GM12891 (cell line): ENCODE data around the gene PPP1R14C.

Experiments
- DNase-seq: peaks from one replicate; pipeline ENCODE4 v3.0.0; 2011; ENCODE audit warnings: low spot score; ENCODE audit not compliant: insufficient read length
- FAIRE-seq: peaks from 2 replicates; lab custom pipeline; 2011; peaks lifted over from hg19 to GRCh38; lab: Jason Lieb, UNC
- PAX5 ChIP-seq: IDR thresholded peaks from 2 replicates; pipeline ENCODE4 v1.6.1; 2011; ENCODE audit warnings: low read length, moderate library complexity, mild to moderate bottlenecking; ENCODE audit not compliant: insufficient read depth, severe bottlenecking
- POLR2A ChIP-seq: IDR thresholded peaks from 2 replicates; pipeline ENCODE4 v1.6.1; 2011; ENCODE audit warnings: low read depth, low read length, control low read depth
- POLR2AphosphoS5 ChIP-seq: IDR thresholded peaks from 2 replicates; pipeline ENCODE4 v1.6.1; 2011; ENCODE audit warnings: low read depth, low read length, control low read depth
- POU2F2 ChIP-seq: IDR thresholded peaks from 2 replicates; pipeline ENCODE4 v1.6.1; 2011; ENCODE audit warnings: low read depth, mild to moderate bottlenecking, control low read depth, low read length, moderate library complexity
- SPI1 ChIP-seq: IDR thresholded peaks from 2 replicates; pipeline ENCODE4 v1.6.1; 2011; ENCODE audit warnings: low read depth, low read length, control low read depth
- TAF1 ChIP-seq: IDR thresholded peaks from 2 replicates; pipeline ENCODE4 v1.6.1; 2011; ENCODE audit warnings: low read depth, low read length, control low read depth

Gene PPP1R14C

GRCh38 chr6:150272976-150273315 is 130.1 kb downstream of the PPP1R14C start:
- TF ChIP-seq TAF1 (no peak), POU2F2 (no peak), POLR2AphosphoS5 (no peak), POLR2A (no peak), PAX5 (no peak), SPI1 (no peak)
- no peak for FAIRE-seq
- no peak for DNase-seq

GRCh38 chr6:150273457-150274309 is 130.8 kb downstream of the PPP1R14C start:
- TF ChIP-seq TAF1 = no peak
- no peak for TF ChIP-seq SPI1
- no peak for TF ChIP-seq POU2F2
- TF ChIP-seq POLR2AphosphoS5 = no peak
- no peak for TF ChIP-seq PAX5
- TF ChIP-seq POLR2A = no peak
- FAIRE-seq (no peak), DNase-seq (no peak)

GRCh38 chr6:150275489-150275888 is 132.6 kb downstream of the PPP1R14C start:
- FAIRE-seq (no peak), DNase-seq (no peak)
- no peak for TF ChIP-seq POLR2AphosphoS5
- TF ChIP-seq TAF1 = no peak
- TF ChIP-seq POLR2A = no peak
- no peak for TF ChIP-seq PAX5
- no peak for TF ChIP-seq SPI1
- TF ChIP-seq POU2F2 = no peak

- no peak for TF ChIP-seq POU2F2
- TF ChIP-seq PAX5 = no peak
- TF ChIP-seq TAF1 = no peak
- TF ChIP-seq SPI1 = no peak
- no peak for TF ChIP-seq POLR2AphosphoS5
- TF ChIP-seq POLR2A = no peak
- FAIRE-seq (no peak), DNase-seq (no peak)
These were observed 133.5 kb downstream of the PPP1R14C start for GRCh38 chr6:150276168-150276936.

- FAIRE-seq = no peak
- DNase-seq = no peak
- TF ChIP-seq PAX5 = no peak
- TF ChIP-seq POLR2AphosphoS5 = no peak
These were observed 134.3 kb downstream of the PPP1R14C start for GRCh38 chr6:150276937-150277742.

- no peak for FAIRE-seq
These were observed 136.7 kb downstream of the PPP1R14C start for GRCh38 chr6:150279533-150279932.

GRCh38 chr6:150280703-150281102 is 137.9 kb downstream of the PPP1R14C start:
- no peak for DNase-seq
- TF ChIP-seq POLR2A (no peak), TAF1 (no peak), POLR2AphosphoS5 (no peak), POU2F2 (no peak), PAX5 (no peak), SPI1 (no peak)
- no peak for FAIRE-seq

More at GRCh38 chr6:150279533-150279932, 136.7 kb downstream of the PPP1R14C start:
- no peak for DNase-seq
- TF ChIP-seq TAF1 = no peak
- no peak for TF ChIP-seq POLR2A
- no peak for TF ChIP-seq POLR2AphosphoS5
- no peak for TF ChIP-seq PAX5
- no peak for TF ChIP-seq POU2F2
- no peak for TF ChIP-seq SPI1

- no peak for DNase-seq
- no peak for FAIRE-seq
- TF ChIP-seq SPI1 = no peak
- TF ChIP-seq PAX5 = no peak
- TF ChIP-seq POU2F2 = no peak
- TF ChIP-seq POLR2AphosphoS5 = no peak
- TF ChIP-seq TAF1 = no peak
- no peak for TF ChIP-seq POLR2A
These were observed 138.9 kb downstream of the PPP1R14C start for GRCh38 chr6:150281767-150282166.

GRCh38 chr6:150282806-150283205 is 140.0 kb downstream of the PPP1R14C start:
- DNase-seq = no peak
- FAIRE-seq = no peak
- TF ChIP-seq SPI1 = no peak
- TF ChIP-seq POLR2A = no peak
- no peak for TF ChIP-seq TAF1
- no peak for TF ChIP-seq POU2F2
- no peak for TF ChIP-seq POLR2AphosphoS5
- TF ChIP-seq PAX5 = no peak
